K562 (cell line): ENCODE results near the gene VWA3A. TPM values are rescaled to one million over a fixed set of nuclear protein-coding genes. Genes with fewer than 3 reads are reported as not detected.
A peak's percentile ranks its signal among the peaks of the same experiment; 100 is the strongest.
"Not testable (repeated sequence)": the region's sequence is repeated elsewhere in the genome, so short reads cannot be mapped to it uniquely, and the experiment has no call there.

ENCODE experiments used
- ATAC-seq: fragments of 200-7000 bp; cut with Tn5 transposase; 3 replicates; pipeline ENCODE4 v1.9.1; 2020; ENCODE audit warnings: moderate library complexity
- BruUV-seq: library from RNA; stranded (reverse); fragments of 400-500 nt; replicated peaks from 2 replicates; lab custom pipeline; 2021; lab: Mats Ljungman, UMichigan
- CTCF ChIA-PET: fragments of 300-600 bp; formaldehyde crosslinking; extraction: SDS; loops from one replicate; lab custom pipeline; 2021; ENCODE audit warnings: low intra/inter-chr PET ratio; lab: Yijun Ruan, JAX
- POLR2A ChIA-PET: fragments of 300-600, 350-650 bp; sonication (Branson Sonifier 250); formaldehyde crosslinking; extraction: SDS; loops from one replicate; lab custom pipeline; 2021; ENCODE audit warnings: antibody characterized with exemption, inconsistent platforms; lab: Yijun Ruan, JAX
- DNase-seq, 4 experiments: peaks; one replicate each; pipeline versions ENCODE4 v3.0.0 to v3.0.0-alpha.2; 2011 to 2018; ENCODE audit warnings: low spot score in 3 of 4, mixed read lengths in 3 of 4; ENCODE audit errors: extremely low read depth in 1 of 4
- FAIRE-seq: peaks from 2 replicates; lab custom pipeline; 2011; peaks lifted over from hg19 to GRCh38; lab: Jason Lieb, UNC
- H2AFZ ChIP-seq: 2 replicates; pipeline ENCODE4 v1.6.0; 2011; ENCODE audit warnings: low read depth, low read length, control low read depth, inconsistent platforms
- H3K27ac ChIP-seq: fragments of 200-600 bp; 3 replicates; pipeline ENCODE4 v1.8.0; 2011; ENCODE audit warnings: low read depth, mild to moderate bottlenecking, control low read depth, inconsistent platforms, low read length, moderate library complexity, mixed read lengths; ENCODE audit errors: extremely low read depth
- H3K27me3 ChIP-seq, 2 experiments: fragments of 300-600 bp in 1 of 2; 2 replicates in 1 of 2; 3 replicates in 1 of 2; pipeline versions ENCODE4 v1.6.0 to v1.8.0; 2011; ENCODE audit warnings: inconsistent platforms in 2 of 2, low read length in 2 of 2, mild to moderate bottlenecking in 1 of 2, mixed read lengths in 1 of 2, moderate library complexity in 1 of 2; ENCODE audit not compliant: control insufficient read depth in 2 of 2, insufficient read depth in 2 of 2
- H3K36me3 ChIP-seq: fragments of 300-600 bp; 3 replicates; pipeline ENCODE4 v1.8.0; 2011; ENCODE audit warnings: mild to moderate bottlenecking, low read length, inconsistent platforms; ENCODE audit not compliant: control insufficient read depth, insufficient read depth
- H3K4me1 ChIP-seq, 2 experiments: fragments of 200-600 bp in 1 of 2; replicated peaks in 1 of 2; 2 replicates in 1 of 2; 3 replicates in 1 of 2; pipeline versions ENCODE4 v1.5.1 to v1.8.0; 2011; ENCODE audit warnings: inconsistent platforms in 2 of 2, low read length in 2 of 2, mild to moderate bottlenecking in 1 of 2, mixed read lengths in 1 of 2, moderate library complexity in 1 of 2; ENCODE audit not compliant: control insufficient read depth in 2 of 2, insufficient read depth in 2 of 2
- H3K4me2 ChIP-seq: 2 replicates; pipeline ENCODE4 v1.6.1; 2011; ENCODE audit warnings: low read length, control low read depth, inconsistent platforms, mixed read lengths; ENCODE audit not compliant: insufficient read depth
- H3K4me3 ChIP-seq: fragments of 200-600 bp; sonication (generic), shearing (Covaris generic); 2 replicates; pipeline ENCODE4 v1.5.1; 2016; ENCODE audit warnings: control low read depth, inconsistent platforms
- H3K79me2 ChIP-seq: fragments of 200-600 bp; 3 replicates; pipeline ENCODE4 v1.8.0; 2011; ENCODE audit warnings: low read length, inconsistent platforms; ENCODE audit not compliant: control insufficient read depth, insufficient read depth
- H3K9ac ChIP-seq, 2 experiments: 2 replicates each; pipeline versions ENCODE4 v1.6.0 to v1.6.1; 2011; ENCODE audit warnings: low read depth in 2 of 2, low read length in 2 of 2, control low read depth in 1 of 2, inconsistent platforms in 1 of 2, mild to moderate bottlenecking in 1 of 2, mixed read lengths in 1 of 2; ENCODE audit not compliant: insufficient read depth in 1 of 2
- H3K9me1 ChIP-seq: one replicate; pipeline ENCODE4 v1.6.0; 2011; ENCODE audit warnings: inconsistent platforms, mild to moderate bottlenecking, low read length, moderate library complexity; ENCODE audit not compliant: control insufficient read depth, insufficient read depth
- H3K9me3 ChIP-seq: replicated peaks from 2 replicates; pipeline ENCODE4 v1.5.1; 2011; ENCODE audit warnings: low read depth, low read length, inconsistent platforms; ENCODE audit not compliant: control insufficient read depth, insufficient read depth
- H4K20me1 ChIP-seq: replicated peaks from 2 replicates; pipeline ENCODE4 v1.6.1; 2011; ENCODE audit warnings: low read length, inconsistent platforms, mixed read lengths; ENCODE audit not compliant: control insufficient read depth, insufficient read depth
- FOS ChIP-seq: IDR thresholded peaks from 3 replicates; pipeline ENCODE4 v1.6.1; 2011; ENCODE audit not compliant: insufficient read length; ENCODE audit errors: extremely low read depth
- MIER1 ChIP-seq: fragments of 450-650 bp; IDR thresholded peaks from 2 replicates; pipeline ENCODE4 v1.6.1; 2016; ENCODE audit warnings: antibody characterized with exemption, mild to moderate bottlenecking, low read depth
- NFYB ChIP-seq: IDR thresholded peaks from 2 replicates; pipeline ENCODE4 v1.6.1; 2011; ENCODE audit warnings: mild to moderate bottlenecking, moderate library complexity; ENCODE audit not compliant: insufficient read length; ENCODE audit errors: extremely low read depth
- SLC30A9 ChIP-seq: fragments of 250-450 bp; sonication (Bioruptor Pico); IDR thresholded peaks from 2 replicates; pipeline ENCODE4 v1.8.0; 2022; ENCODE audit warnings: mild to moderate bottlenecking, moderate library complexity
- SMAD4 ChIP-seq: fragments of 250-450 bp; sonication (Bioruptor Pico); conservative IDR thresholded peaks from 2 replicates; pipeline ENCODE4 v1.8.0; 2021; ENCODE audit warnings: inconsistent platforms, mild to moderate bottlenecking, moderate library complexity
- TBL1XR1 ChIP-seq, 2 experiments: IDR thresholded peaks; 2 replicates each; pipeline ENCODE4 v1.6.1; 2012; ENCODE audit warnings: improper control_type of control experiment in 2 of 2, low read length in 2 of 2, mild to moderate bottlenecking in 1 of 2
- ZNF121 ChIP-seq: sonication (generic); formaldehyde crosslinking; conservative IDR thresholded peaks from 2 replicates; pipeline ENCODE4 v1.8.0; 2022; ENCODE audit warnings: missing genetic modification reagents
- ZNF146 ChIP-seq: IDR thresholded peaks from one replicate; pipeline ENCODE4 v1.6.1; 2018; ENCODE audit warnings: missing compliant biosample characterization; ENCODE audit not compliant: unreplicated experiment
- WGBS: fragments of 100-300 bp; shearing (Covaris generic); methylation state at CpG from one replicate; pipeline ENCODE4 v1.1.6; 2016; ENCODE audit warnings: low coverage, mixed read lengths; ENCODE audit not compliant: insufficient coverage; ENCODE audit errors: missing lambda C conversion rate; 5-methylcytosine and 5-hydroxymethylcytosine counted together
- in situ Hi-C: fragments of 300-500 bp; cut with MboI; formaldehyde crosslinking; loops from 4 replicates; pipeline ENCODE4 v1.15.0; 2018; ENCODE audit warnings: inconsistent platforms, mixed read lengths
- intact Hi-C: fragments of 100-400 bp; cut with micrococcal nuclease; formaldehyde crosslinking; loops from 2 replicates; pipeline ENCODE4 v1.14.2; 2022
- polyA plus RNA-seq, 8 experiments: library from polyadenylated mRNA; depleted of rRNA in 4 of 8; stranded (reverse) in 5 of 8; unstranded in 3 of 8; fragments of >200 nt; fragmentation: Nextera tagmentation in 2 of 8; fragmentation: Illumina TruSeq in 1 of 8; extraction: Ambion mirVana in 2 of 8; extraction: Trizol in 1 of 8; gene quantifications; 2 replicates each; pipeline versions ENCODE4 v1.2.1 to v1.2.3, GENCODE V29; 2011 to 2014; ENCODE audit warnings: inconsistent platforms in 1 of 8, missing spikeins in 1 of 8
- total RNA-seq, 7 experiments: library from RNA; depleted of rRNA in 6 of 7; stranded (reverse); fragments of >200 nt in 6 of 7; fragmentation: Illumina TruSeq in 2 of 7; extraction: Trizol in 2 of 7; gene quantifications; 2 replicates each; pipeline versions ENCODE4 v1.2.1 to v1.2.3, GENCODE V29; 2011 to 2021; ENCODE audit warnings: low replicate concordance in 1 of 7

VWA3A gene
- total and polyA plus RNA-seq, 9 of the 15 experiments (the other 6 are each of a cell fraction or from before 2014, with no cell fraction given), result not detected

GRCh38 chr16:22128537-22128936, 36.2 kb downstream of the VWA3A start:
- ATAC-seq, H3K9ac ChIP-seq, H3K27ac ChIP-seq, H3K9me1 ChIP-seq, DNase-seq, H3K4me1 ChIP-seq, H3K4me2 ChIP-seq, intact Hi-C loops, H3K79me2 ChIP-seq, H2AFZ ChIP-seq, H3K9me3 ChIP-seq, H3K4me3 ChIP-seq, H4K20me1 ChIP-seq, BruUV-seq, FAIRE-seq, POLR2A ChIA-PET, in situ Hi-C loops, H3K36me3 ChIP-seq: not testable (repeated sequence)
- TF ChIP-seq ZNF146 (CRISPR knock-in tag), result peak; percentile 63
- 0% methylated on average over 1 of the region's 1 CpG for WGBS
- peaks cover 33 to 35% of the 10 kb centered on the region in 2 experiments for H3K27me3 ChIP-seq
- CTCF ChIA-PET, result interaction anchor here (0.6 kb wide), 1 partner anchor 34 kb away, joined by 3 read pairs; no protein-coding TSS in a partner anchor

GRCh38 chr16:22130528-22130927, 38.2 kb downstream of the VWA3A start:
- no peaks in the 10 kb centered on the region for H3K4me1 ChIP-seq
- TF ChIP-seq TBL1XR1 (IDR thresholded peaks at IDR 0.05; ENCODE audit: low read length in 2 of 2) (no peak), SLC30A9 (CRISPR knock-in tag) (no peak), FOS (no peak), ZNF121 (CRISPR knock-in tag) (peak; percentile 80), MIER1 (no peak), SMAD4 (CRISPR knock-in tag) (no peak), NFYB (no peak)
- H3K27me3 ChIP-seq, result peaks cover 36 to 42% of the 10 kb centered on the region in 2 experiments
- POLR2A ChIA-PET, result no interaction called here
- H3K4me3 ChIP-seq, result no peak overlapping the region
- in situ Hi-C loops (no loop called here), intact Hi-C loops (no loop called here)
- no peak overlapping the region for H2AFZ ChIP-seq
- ATAC-seq (no peak), FAIRE-seq (no peak), DNase-seq (no peak)
- no peaks in the 10 kb centered on the region for H3K9me1 ChIP-seq
- no peak overlapping the region for H3K4me2 ChIP-seq
- H3K79me2 ChIP-seq, result no peaks in the 10 kb centered on the region
- H3K27ac ChIP-seq, result no peak overlapping the region
- CTCF ChIA-PET, result no interaction called here
- no peak overlapping the region for H3K9ac ChIP-seq
- H4K20me1 ChIP-seq, result no peaks in the 10 kb centered on the region; the same call in 1 of the 2 replicates
- H3K36me3 ChIP-seq, result no peaks in the 10 kb centered on the region
- no peaks in the 10 kb centered on the region for H3K9me3 ChIP-seq
- BruUV-seq, result no TSS peak
